ENCODE data around the gene TMC1. TPM values are rescaled to one million over a fixed set of nuclear protein-coding genes. Genes with fewer than 3 reads are reported as not detected.

TMC1 gene
- total RNA-seq, 6 donors from 2014 or later = 0.67 TPM; not detected in 5

DNA sequence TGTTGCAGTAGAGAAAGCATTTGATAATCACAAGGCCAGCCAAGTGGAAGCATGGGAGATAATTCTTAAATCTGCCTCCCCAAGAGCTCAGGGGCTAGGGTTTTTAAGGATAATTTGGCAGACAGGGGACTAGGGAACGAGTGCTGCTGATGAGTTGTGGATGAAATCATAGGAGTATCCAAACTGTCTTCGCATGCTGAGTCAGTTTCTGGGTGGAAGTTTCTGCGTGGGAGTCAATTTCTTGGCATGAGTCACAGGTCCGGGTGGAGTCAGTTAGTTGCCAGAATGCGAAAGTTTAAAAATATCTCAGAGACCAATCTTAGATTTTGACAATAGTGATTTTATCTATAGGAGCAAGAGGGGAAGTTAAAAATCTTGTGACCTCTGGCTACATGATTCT is 112.6 kb downstream of the TMC1 start:
- H3K4me1 ChIP-seq = no peaks in the 10 kb centered on the region
- no peak overlapping the region for H3K27ac ChIP-seq
- no peak overlapping the region for H3K4me3 ChIP-seq
- DNase-seq (no peak), ATAC-seq (ENCODE audit: low FRiP score in 2 of 2) (no peak)
- H3K36me3 ChIP-seq = no peaks in the 10 kb centered on the region
- peaks cover 0 to 6% (median 4%) of the 10 kb centered on the region in 4 donors for H3K9me3 ChIP-seq
- WGBS, 2 donors = 53 to 56% methylated on average over 5 of the region's 5 CpGs
- no peaks in the 10 kb centered on the region for H3K27me3 ChIP-seq
- TF ChIP-seq, protein P1, sequence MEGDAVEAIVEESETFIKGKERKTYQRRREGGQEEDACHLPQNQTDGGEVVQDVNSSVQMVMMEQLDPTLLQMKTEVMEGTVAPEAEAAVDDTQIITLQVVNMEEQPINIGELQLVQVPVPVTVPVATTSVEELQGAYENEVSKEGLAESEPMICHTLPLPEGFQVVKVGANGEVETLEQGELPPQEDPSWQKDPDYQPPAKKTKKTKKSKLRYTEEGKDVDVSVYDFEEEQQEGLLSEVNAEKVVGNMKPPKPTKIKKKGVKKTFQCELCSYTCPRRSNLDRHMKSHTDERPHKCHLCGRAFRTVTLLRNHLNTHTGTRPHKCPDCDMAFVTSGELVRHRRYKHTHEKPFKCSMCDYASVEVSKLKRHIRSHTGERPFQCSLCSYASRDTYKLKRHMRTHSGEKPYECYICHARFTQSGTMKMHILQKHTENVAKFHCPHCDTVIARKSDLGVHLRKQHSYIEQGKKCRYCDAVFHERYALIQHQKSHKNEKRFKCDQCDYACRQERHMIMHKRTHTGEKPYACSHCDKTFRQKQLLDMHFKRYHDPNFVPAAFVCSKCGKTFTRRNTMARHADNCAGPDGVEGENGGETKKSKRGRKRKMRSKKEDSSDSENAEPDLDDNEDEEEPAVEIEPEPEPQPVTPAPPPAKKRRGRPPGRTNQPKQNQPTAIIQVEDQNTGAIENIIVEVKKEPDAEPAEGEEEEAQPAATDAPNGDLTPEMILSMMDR (IDR thresholded peaks at IDR 0.05) = no peak
- TF ChIP-seq EP300 (IDR thresholded peaks at IDR 0.05) = no peak
- no peak for TF ChIP-seq POLR2AphosphoS5 (IDR thresholded peaks at IDR 0.05)
- no peak for TF ChIP-seq POLR2A (IDR thresholded peaks at IDR 0.05)

DNA sequence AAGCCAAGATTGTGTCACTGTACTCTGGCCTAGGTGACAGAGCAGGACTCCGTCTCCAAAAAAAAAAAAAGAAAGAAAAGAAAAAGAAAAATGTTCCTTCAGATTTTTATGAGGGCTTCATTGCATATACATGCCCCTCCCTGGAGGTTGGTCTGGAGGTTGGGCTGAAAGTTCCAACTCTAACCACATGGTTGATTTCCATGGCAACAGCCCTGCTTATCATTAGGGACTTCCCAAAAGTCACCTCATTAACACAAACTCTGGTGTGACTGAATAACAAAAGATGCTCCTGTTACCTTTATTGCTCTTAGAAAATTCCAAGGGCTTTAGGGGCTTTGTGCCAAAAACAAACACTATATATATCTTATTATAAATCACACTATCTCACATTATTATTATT is 113.8 kb downstream of the TMC1 start:
- Histone ChIP-seq H3K9me3 (peaks cover 0 to 6% (median 4%) of the 10 kb centered on the region in 4 donors), H3K4me3 (no peak overlapping the region), H3K4me1 (no peaks in the 10 kb centered on the region), H3K27me3 (no peaks in the 10 kb centered on the region), H3K27ac (no peak overlapping the region), H3K36me3 (no peaks in the 10 kb centered on the region)
- 94 to 96% methylated on average over 1 of the region's 1 CpG for WGBS, 2 donors
- ATAC-seq (ENCODE audit: low FRiP score in 2 of 2) (no peak), DNase-seq (no peak)
- TF ChIP-seq EP300 (IDR thresholded peaks at IDR 0.05) (no peak), POLR2A (IDR thresholded peaks at IDR 0.05) (no peak), POLR2AphosphoS5 (IDR thresholded peaks at IDR 0.05) (no peak)
- TF ChIP-seq, protein P1 (IDR thresholded peaks at IDR 0.05) = no peak

DNA sequence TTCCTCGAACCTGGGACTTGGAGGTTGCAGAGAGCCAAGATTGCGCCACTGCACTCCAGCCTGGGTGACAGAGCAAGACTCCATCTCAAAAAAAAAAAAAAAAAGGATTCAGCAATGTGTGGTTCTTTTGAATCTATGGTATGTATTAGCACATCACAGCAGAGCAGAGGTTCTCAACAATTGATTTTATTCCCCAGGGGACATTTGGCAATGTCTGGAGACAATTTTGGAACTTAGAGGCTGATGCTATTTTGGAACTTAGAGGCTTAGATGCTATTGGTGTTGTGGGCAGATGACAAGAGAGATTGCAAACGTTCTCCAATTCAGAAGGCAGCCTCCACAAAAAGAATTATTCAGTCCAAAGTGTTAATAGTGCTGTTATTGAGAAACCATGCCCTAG is 115.2 kb downstream of the TMC1 start:
- no peaks in the 10 kb centered on the region for H3K36me3 ChIP-seq
- H3K27ac ChIP-seq = no peak overlapping the region
- peaks cover 0 to 6% (median 4%) of the 10 kb centered on the region in 4 donors for H3K9me3 ChIP-seq
- no peak for TF ChIP-seq POLR2A (IDR thresholded peaks at IDR 0.05)
- TF ChIP-seq EP300 (IDR thresholded peaks at IDR 0.05) = no peak
- TF ChIP-seq POLR2AphosphoS5 (IDR thresholded peaks at IDR 0.05) = no peak
- TF ChIP-seq, protein P1 (IDR thresholded peaks at IDR 0.05) = no peak
- DNase-seq = no peak
- no peak for ATAC-seq (ENCODE audit: low FRiP score in 2 of 2)
- H3K27me3 ChIP-seq = no peaks in the 10 kb centered on the region
- no peaks in the 10 kb centered on the region for H3K4me1 ChIP-seq
- WGBS, 2 donors = 64 to 68% methylated on average over 3 of the region's 3 CpGs
- no peak overlapping the region for H3K4me3 ChIP-seq

DNA sequence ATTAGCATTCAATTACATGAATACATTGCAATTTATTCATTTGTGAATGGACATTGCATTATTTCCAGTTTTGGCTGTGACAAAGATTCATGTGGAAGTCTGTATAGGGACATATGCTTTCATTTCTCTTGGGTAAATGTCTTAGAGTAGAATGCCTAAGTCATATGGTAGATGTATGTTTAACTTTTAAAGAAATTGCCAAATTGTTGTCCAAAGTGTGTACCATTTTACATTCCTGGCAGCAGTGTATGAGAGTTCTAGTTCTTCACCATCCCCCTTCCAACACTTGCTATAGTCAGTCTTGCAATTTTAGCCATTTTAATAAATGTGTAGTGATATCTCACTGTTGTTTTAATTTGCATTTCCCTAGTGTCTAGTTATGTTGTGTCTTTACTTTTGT is 122.2 kb downstream of the TMC1 start:
- Histone ChIP-seq H3K4me1 (no peaks in the 10 kb centered on the region), H3K27ac (no peak overlapping the region), H3K27me3 (no peaks in the 10 kb centered on the region), H3K36me3 (no peaks in the 10 kb centered on the region), H3K9me3 (no peaks in the 10 kb centered on the region), H3K4me3 (no peak overlapping the region)
- TF ChIP-seq EP300 (IDR thresholded peaks at IDR 0.05) (no peak), POLR2A (IDR thresholded peaks at IDR 0.05) (no peak), POLR2AphosphoS5 (IDR thresholded peaks at IDR 0.05) (no peak)
- TF ChIP-seq, protein P1 (IDR thresholded peaks at IDR 0.05) = no peak
- DNase-seq (no peak), ATAC-seq (ENCODE audit: low FRiP score in 2 of 2) (no peak)

DNA sequence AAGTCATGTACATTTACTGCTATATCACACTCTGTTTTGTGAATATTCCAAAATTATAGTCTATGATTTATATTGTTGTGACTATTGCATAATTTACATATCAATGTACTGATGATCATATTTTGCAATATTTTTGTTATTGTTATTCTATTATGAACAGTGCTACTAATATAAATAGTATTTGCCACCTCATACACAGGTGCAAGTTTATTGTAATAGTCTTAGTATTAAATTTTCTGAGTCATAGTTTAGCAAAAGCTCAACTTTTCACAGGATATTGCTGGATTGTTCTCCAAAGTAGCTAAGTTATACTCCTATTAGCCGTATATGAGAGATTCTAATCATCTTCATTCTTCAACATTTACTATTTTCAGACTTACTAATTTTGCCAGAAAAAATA is 124.7 kb downstream of the TMC1 start:
- Histone ChIP-seq H3K27me3 (no peaks in the 10 kb centered on the region), H3K9me3 (no peaks in the 10 kb centered on the region), H3K36me3 (no peaks in the 10 kb centered on the region), H3K4me3 (no peak overlapping the region), H3K27ac (no peak overlapping the region), H3K4me1 (no peaks in the 10 kb centered on the region)
- no peak for ATAC-seq (ENCODE audit: low FRiP score in 2 of 2)
- DNase-seq = no peak
- WGBS, 2 donors = 72 to 93% methylated on average over 1 of the region's 1 CpG
- no peak for TF ChIP-seq POLR2A (IDR thresholded peaks at IDR 0.05)
- TF ChIP-seq EP300 (IDR thresholded peaks at IDR 0.05) = no peak
- TF ChIP-seq, protein P1 (IDR thresholded peaks at IDR 0.05) = no peak
- no peak for TF ChIP-seq POLR2AphosphoS5 (IDR thresholded peaks at IDR 0.05)

Measured in upper lobe of left lung (tissue), 6 donors.